Measurements from ENCODE around the gene UBR4. TPM values are rescaled to one million over a fixed set of nuclear protein-coding genes. Genes with fewer than 3 reads are reported as not detected.

The UBR4 gene
- total and polyA plus RNA-seq, 2 experiments from 2014 or later, result 111 to 230 TPM

- ATAC-seq (no peak), DNase-seq (ENCODE audit: low spot score) (no peak)
- Histone ChIP-seq H3K4me2 (no peak overlapping the region), H3K27ac (ENCODE audit: low read depth) (no peak overlapping the region), H4K20me1 (replicated peaks; ENCODE audit: insufficient read depth) (no peaks in the 10 kb centered on the region), H3K36me3 (ENCODE audit: insufficient read depth) (no peaks in the 10 kb centered on the region), H3F3A (replicated peaks; ENCODE audit: low read depth) (no peaks in the 10 kb centered on the region), H3K4me1 (ENCODE audit: insufficient read depth) (no peaks in the 10 kb centered on the region), H3K4me3 (no peak overlapping the region), H3K27me3 (ENCODE audit: insufficient read depth) (no peaks in the 10 kb centered on the region), H3K9me2 (ENCODE audit: insufficient read depth) (no peaks in the 10 kb centered on the region), H2AFZ (no peak overlapping the region), H3K79me2 (replicated peaks; ENCODE audit: insufficient read depth) (no peaks in the 10 kb centered on the region)
- no peak overlapping the region for H3K4me3 Mint-ChIP-seq
- H3K27ac Mint-ChIP-seq, result no peak overlapping the region
- peaks cover 21% of the 10 kb centered on the region for H3K9me3 Mint-ChIP-seq
- TF ChIP-seq REST (IDR thresholded peaks at IDR 0.05; ENCODE audit: unreplicated experiment) (no peak), NANOG (IDR thresholded peaks at IDR 0.05; ENCODE audit: borderline replicate concordance) (no peak), CTCF (conservative IDR thresholded peaks at IDR 0.05; ENCODE audit: low read depth in 2 of 2) (no peak)
- TF ChIP-seq, protein P1, sequence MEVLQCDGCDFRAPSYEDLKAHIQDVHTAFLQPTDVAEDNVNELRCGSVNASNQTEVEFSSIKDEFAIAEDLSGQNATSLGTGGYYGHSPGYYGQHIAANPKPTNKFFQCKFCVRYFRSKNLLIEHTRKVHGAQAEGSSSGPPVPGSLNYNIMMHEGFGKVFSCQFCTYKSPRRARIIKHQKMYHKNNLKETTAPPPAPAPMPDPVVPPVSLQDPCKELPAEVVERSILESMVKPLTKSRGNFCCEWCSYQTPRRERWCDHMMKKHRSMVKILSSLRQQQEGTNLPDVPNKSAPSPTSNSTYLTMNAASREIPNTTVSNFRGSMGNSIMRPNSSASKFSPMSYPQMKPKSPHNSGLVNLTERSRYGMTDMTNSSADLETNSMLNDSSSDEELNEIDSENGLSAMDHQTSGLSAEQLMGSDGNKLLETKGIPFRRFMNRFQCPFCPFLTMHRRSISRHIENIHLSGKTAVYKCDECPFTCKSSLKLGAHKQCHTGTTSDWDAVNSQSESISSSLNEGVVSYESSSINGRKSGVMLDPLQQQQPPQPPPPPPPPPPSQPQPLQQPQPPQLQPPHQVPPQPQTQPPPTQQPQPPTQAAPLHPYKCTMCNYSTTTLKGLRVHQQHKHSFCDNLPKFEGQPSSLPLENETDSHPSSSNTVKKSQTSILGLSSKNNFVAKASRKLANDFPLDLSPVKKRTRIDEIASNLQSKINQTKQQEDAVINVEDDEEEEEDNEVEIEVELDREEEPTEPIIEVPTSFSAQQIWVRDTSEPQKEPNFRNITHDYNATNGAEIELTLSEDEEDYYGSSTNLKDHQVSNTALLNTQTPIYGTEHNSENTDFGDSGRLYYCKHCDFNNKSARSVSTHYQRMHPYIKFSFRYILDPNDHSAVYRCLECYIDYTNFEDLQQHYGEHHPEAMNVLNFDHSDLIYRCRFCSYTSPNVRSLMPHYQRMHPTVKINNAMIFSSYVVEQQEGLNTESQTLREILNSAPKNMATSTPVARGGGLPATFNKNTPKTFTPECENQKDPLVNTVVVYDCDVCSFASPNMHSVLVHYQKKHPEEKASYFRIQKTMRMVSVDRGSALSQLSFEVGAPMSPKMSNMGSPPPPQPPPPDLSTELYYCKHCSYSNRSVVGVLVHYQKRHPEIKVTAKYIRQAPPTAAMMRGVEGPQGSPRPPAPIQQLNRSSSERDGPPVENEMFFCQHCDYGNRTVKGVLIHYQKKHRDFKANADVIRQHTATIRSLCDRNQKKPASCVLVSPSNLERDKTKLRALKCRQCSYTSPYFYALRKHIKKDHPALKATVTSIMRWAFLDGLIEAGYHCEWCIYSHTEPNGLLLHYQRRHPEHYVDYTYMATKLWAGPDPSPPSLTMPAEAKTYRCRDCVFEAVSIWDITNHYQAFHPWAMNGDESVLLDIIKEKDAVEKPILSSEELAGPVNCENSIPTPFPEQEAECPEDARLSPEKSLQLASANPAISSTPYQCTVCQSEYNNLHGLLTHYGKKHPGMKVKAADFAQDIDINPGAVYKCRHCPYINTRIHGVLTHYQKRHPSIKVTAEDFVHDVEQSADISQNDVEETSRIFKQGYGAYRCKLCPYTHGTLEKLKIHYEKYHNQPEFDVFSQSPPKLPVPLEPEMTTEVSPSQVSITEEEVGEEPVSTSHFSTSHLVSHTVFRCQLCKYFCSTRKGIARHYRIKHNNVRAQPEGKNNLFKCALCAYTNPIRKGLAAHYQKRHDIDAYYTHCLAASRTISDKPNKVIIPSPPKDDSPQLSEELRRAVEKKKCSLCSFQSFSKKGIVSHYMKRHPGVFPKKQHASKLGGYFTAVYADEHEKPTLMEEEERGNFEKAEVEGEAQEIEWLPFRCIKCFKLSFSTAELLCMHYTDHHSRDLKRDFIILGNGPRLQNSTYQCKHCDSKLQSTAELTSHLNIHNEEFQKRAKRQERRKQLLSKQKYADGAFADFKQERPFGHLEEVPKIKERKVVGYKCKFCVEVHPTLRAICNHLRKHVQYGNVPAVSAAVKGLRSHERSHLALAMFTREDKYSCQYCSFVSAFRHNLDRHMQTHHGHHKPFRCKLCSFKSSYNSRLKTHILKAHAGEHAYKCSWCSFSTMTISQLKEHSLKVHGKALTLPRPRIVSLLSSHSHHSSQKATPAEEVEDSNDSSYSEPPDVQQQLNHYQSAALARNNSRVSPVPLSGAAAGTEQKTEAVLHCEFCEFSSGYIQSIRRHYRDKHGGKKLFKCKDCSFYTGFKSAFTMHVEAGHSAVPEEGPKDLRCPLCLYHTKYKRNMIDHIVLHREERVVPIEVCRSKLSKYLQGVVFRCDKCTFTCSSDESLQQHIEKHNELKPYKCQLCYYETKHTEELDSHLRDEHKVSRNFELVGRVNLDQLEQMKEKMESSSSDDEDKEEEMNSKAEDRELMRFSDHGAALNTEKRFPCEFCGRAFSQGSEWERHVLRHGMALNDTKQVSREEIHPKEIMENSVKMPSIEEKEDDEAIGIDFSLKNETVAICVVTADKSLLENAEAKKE (CRISPR knock-in tag; IDR thresholded peaks at IDR 0.05), result no peak
- peaks cover 5% of the 10 kb centered on the region; the same call in 1 of the 3 replicates for H3K4me1 Mint-ChIP-seq
- peaks cover 8% of the 10 kb centered on the region for H3K27me3 Mint-ChIP-seq (ENCODE audit: insufficient read depth, low read depth, poor library complexity)
- H3K36me3 Mint-ChIP-seq (ENCODE audit: low read depth), result peaks cover 14% of the 10 kb centered on the region
Measured at GRCh38 chr1:19062258-19063029, 147.6 kb downstream of the UBR4 start.

All from GM23338 (cell line).